Endothelial cell (in vitro differentiated cells): ENCODE measurements around the gene ZIC2. TPM values are rescaled to one million over a fixed set of nuclear protein-coding genes. Genes with fewer than 3 reads are reported as not detected.

Experiments
- DNase-seq: peaks from one replicate; pipeline ENCODE4 v3.0.0; 2021; ENCODE audit warnings: low spot score
- H3K27ac Mint-ChIP-seq: one replicate; pipeline ENCODE4 v1.8.0; 2021; ENCODE audit warnings: mixed read lengths, inconsistent platforms; ENCODE audit not compliant: unreplicated experiment
- H3K27me3 Mint-ChIP-seq: one replicate; pipeline ENCODE4 v1.8.0; 2021; ENCODE audit warnings: mild to moderate bottlenecking, moderate library complexity, mixed read lengths, inconsistent platforms; ENCODE audit not compliant: unreplicated experiment
- H3K36me3 Mint-ChIP-seq: one replicate; pipeline ENCODE4 v1.8.0; 2021; ENCODE audit warnings: mild to moderate bottlenecking, low read depth, mixed read lengths, inconsistent platforms; ENCODE audit not compliant: unreplicated experiment
- H3K4me1 Mint-ChIP-seq: one replicate; pipeline ENCODE4 v1.8.0; 2021; ENCODE audit warnings: mild to moderate bottlenecking, mixed read lengths, inconsistent platforms; ENCODE audit not compliant: unreplicated experiment
- H3K4me3 Mint-ChIP-seq: one replicate; pipeline ENCODE4 v1.8.0; 2021; ENCODE audit warnings: mild to moderate bottlenecking, mixed read lengths, inconsistent platforms; ENCODE audit not compliant: unreplicated experiment
- H3K9me3 Mint-ChIP-seq: one replicate; pipeline ENCODE4 v1.8.0; 2021; ENCODE audit warnings: mixed read lengths, inconsistent platforms; ENCODE audit not compliant: unreplicated experiment
- long read RNA-seq: library from polyadenylated mRNA; unstranded; transcript quantifications from one replicate; pipeline ENCODE4 v2.0.0, GENCODE V29; 2020; ENCODE audit not compliant: unreplicated experiment
- total RNA-seq: library from RNA; stranded (reverse); fragmentation: NEBNext Ultra II Directional; extraction: Animal tissue kit (Norgen Biotek cat#: 25700); gene quantifications from one replicate; pipeline ENCODE4 v1.2.1, GENCODE V29; 2021; ENCODE audit not compliant: unreplicated experiment
- TF ChIP-seq, protein P1 (sequence below): fragments of 200-600 bp; sonication (generic); IDR thresholded peaks from one replicate; pipeline ENCODE4 v1.5.0; 2021; ENCODE audit warnings: antibody characterized with exemption; ENCODE audit not compliant: unreplicated experiment

The ZIC2 gene
- total RNA-seq, result 3.8 TPM
- long read RNA-seq, partial matches to known transcripts, result 0 of 1 reads
- long read RNA-seq, other reads (novel, unspliced or antisense), result 1 of 1 reads

DNA sequence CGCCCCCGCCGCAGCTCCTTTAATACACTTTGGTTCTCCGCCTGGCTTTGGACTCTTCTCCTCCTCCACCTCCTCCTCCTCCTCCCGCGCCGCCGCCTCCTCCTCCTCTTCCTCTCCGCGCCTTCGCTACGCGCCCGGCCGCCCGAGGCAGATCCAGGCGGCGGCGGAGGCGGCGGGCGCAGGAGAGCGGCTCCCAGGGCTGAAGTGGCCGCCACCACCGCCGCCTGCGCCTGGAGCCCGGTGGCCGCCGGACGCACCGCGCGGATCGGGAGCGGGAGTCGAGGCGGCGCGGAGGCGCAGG, at the start of gene ZIC2:
ZIC2 (plus strand) TSS at position 50 of the 301 bp plus-strand sequence. CDS start 281 bp downstream, outside the sequence.
- Mint-ChIP-seq H3K27ac (no peak within 1 kb of the TSS), H3K36me3 (peaks cover 6% of the 10 kb centered on the region), H3K4me1 (peaks cover 35% of the 10 kb centered on the region), H3K4me3 (peak within 1 kb of the TSS; percentile 85), H3K9me3 (no peaks in the 10 kb centered on the region), H3K27me3 (peaks cover 29% of the 10 kb centered on the region)
- DNase-seq, result peak; percentile 42
- TF ChIP-seq, protein P1, sequence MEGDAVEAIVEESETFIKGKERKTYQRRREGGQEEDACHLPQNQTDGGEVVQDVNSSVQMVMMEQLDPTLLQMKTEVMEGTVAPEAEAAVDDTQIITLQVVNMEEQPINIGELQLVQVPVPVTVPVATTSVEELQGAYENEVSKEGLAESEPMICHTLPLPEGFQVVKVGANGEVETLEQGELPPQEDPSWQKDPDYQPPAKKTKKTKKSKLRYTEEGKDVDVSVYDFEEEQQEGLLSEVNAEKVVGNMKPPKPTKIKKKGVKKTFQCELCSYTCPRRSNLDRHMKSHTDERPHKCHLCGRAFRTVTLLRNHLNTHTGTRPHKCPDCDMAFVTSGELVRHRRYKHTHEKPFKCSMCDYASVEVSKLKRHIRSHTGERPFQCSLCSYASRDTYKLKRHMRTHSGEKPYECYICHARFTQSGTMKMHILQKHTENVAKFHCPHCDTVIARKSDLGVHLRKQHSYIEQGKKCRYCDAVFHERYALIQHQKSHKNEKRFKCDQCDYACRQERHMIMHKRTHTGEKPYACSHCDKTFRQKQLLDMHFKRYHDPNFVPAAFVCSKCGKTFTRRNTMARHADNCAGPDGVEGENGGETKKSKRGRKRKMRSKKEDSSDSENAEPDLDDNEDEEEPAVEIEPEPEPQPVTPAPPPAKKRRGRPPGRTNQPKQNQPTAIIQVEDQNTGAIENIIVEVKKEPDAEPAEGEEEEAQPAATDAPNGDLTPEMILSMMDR, result no peak

DNA sequence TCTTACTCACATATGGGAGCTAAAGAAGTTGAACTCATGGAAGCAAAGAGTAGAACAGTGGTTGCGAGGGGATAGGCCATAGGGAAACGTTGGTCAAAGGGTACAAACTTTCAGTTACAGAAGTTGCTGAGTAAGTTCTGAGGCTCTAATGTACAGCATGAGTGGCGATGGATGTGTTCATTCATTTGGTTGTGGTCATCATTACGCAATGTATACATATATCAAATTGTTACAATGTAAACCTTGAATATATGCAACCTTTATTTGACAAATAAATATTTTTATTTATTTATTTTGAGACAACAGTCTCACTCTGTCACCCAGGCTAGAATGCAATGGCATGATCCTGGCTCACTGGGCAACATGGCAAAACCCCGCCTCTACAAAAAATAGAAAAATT, 48.7 kb upstream of the ZIC2 start:
- Mint-ChIP-seq H3K27ac (no peak overlapping the region), H3K4me3 (no peak overlapping the region), H3K9me3 (no peaks in the 10 kb centered on the region), H3K4me1 (peaks cover 12% of the 10 kb centered on the region), H3K36me3 (no peaks in the 10 kb centered on the region), H3K27me3 (peaks cover 2% of the 10 kb centered on the region)
- TF ChIP-seq, protein P1, result no peak
- DNase-seq, result no peak

DNA sequence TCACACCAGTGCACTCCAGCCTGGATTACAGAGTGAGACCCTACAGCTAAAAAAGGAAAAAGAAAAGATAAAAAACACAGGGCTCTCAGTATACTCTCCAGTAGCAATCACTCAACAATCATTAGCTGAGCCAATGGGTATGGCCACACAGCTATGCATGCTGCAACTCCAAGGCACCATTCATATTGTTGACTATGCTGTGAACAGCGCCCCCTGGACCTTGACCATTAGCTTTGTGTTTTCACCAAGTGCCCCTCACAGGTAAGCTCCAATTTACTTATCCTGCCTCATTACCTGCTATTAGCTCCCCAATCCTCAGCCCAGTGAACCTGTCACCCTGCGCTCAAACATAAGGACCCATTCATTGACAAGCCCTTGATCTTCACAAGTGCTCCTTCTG, 45.8 kb upstream of the ZIC2 start:
- Mint-ChIP-seq H3K27me3 (no peaks in the 10 kb centered on the region), H3K27ac (no peak overlapping the region), H3K4me1 (peaks cover 4% of the 10 kb centered on the region), H3K9me3 (no peaks in the 10 kb centered on the region), H3K4me3 (no peak overlapping the region), H3K36me3 (no peaks in the 10 kb centered on the region)
- DNase-seq, result no peak
- TF ChIP-seq, protein P1, result no peak

DNA sequence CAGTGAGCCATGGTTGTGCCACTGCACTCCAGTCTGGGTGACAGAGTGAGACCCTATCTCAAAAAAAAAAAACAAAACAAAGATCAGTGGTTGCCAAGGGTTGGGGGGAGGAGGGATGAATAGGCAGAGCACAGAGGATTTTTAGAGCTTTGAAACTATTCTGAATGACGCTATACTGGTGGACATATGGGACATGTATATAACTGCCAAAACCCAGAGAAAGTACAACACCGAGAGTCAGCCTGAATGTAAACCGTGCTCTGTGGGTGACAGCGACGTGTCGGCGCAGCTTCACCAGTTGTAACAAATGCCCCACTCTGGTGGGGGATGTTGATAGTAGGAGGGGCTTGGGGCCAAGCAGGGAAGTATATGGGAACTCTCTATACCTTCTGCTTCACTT, 42.9 kb upstream of the ZIC2 start:
- Mint-ChIP-seq H3K36me3 (no peaks in the 10 kb centered on the region), H3K9me3 (no peaks in the 10 kb centered on the region), H3K4me3 (no peak overlapping the region), H3K27me3 (no peaks in the 10 kb centered on the region), H3K27ac (no peak overlapping the region), H3K4me1 (peaks cover 6% of the 10 kb centered on the region)
- TF ChIP-seq, protein P1, result no peak
- no peak for DNase-seq

DNA sequence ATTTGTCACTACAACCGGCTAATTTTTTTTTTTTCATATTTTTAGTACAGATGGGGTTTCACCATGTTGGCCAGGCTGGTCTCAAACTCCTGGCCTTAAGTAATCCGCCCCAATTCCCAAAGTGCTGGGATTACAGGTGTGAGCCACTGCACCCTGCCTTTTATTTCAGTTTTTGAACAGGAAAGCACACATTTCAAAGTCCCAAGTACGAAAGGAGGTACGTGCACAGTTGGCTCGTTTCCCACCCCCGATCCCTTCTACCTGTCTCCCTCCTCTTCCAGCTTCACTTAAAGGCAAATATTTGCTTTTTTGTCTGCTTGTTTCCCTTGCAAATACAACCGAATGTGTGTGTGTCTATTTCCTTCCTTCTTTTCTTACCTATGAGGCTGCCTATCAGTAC, 40.5 kb upstream of the ZIC2 start:
- Mint-ChIP-seq H3K36me3 (no peaks in the 10 kb centered on the region), H3K27me3 (peaks cover 1% of the 10 kb centered on the region), H3K27ac (no peak overlapping the region), H3K4me3 (no peak overlapping the region), H3K4me1 (peaks cover 6% of the 10 kb centered on the region), H3K9me3 (no peaks in the 10 kb centered on the region)
- TF ChIP-seq, protein P1, result no peak
- no peak for DNase-seq
